Spinal cord (tissue), 10 donors: ENCODE results near the gene CPXM1. TPM values are rescaled to one million over a fixed set of nuclear protein-coding genes. Genes with fewer than 3 reads are reported as not detected.

ENCODE experiments used
- DNase-seq, 6 donors: peaks; one replicate each; pipeline versions ENCODE4 v3.0.0 to v3.0.0-alpha.2; 2013 to 2015; ENCODE audit warnings: low spot score in 6 of 6, low read depth in 4 of 6
- H3K27ac ChIP-seq: one replicate; pipeline ENCODE4 v1.5.1; 2013; ENCODE audit warnings: low read depth, low read length, control low read depth
- H3K27me3 ChIP-seq: one replicate; pipeline ENCODE4 v1.6.1; 2013; ENCODE audit warnings: low read length; ENCODE audit not compliant: control insufficient read depth, insufficient read depth
- H3K36me3 ChIP-seq: one replicate; pipeline ENCODE4 v1.6.1; 2013; ENCODE audit warnings: low read length; ENCODE audit not compliant: control insufficient read depth, insufficient read depth
- H3K4me1 ChIP-seq: one replicate; pipeline ENCODE4 v1.6.1; 2013; ENCODE audit warnings: low read length; ENCODE audit not compliant: control insufficient read depth, insufficient read depth
- H3K4me3 ChIP-seq: one replicate; pipeline ENCODE4 v1.5.1; 2013; ENCODE audit warnings: low read depth, low read length, control low read depth
- H3K9me3 ChIP-seq: one replicate; pipeline ENCODE4 v1.6.1; 2013; ENCODE audit warnings: low read length; ENCODE audit not compliant: control insufficient read depth, insufficient read depth
- WGBS: methylation state at CpG from one replicate; pipeline ENCODE4 v1.1.5; 2013; ENCODE audit warnings: missing lambda C conversion rate; ENCODE audit not compliant: insufficient coverage; 5-methylcytosine and 5-hydroxymethylcytosine counted together
- polyA plus RNA-seq, 2 donors: library from polyadenylated mRNA; unstranded; fragments of 120-200 nt; gene quantifications; one replicate each; pipeline ENCODE4 v1.2.1, GENCODE V29; 2013; ENCODE audit not compliant: insufficient read length in 2 of 2
- total RNA-seq, 2 donors: library from RNA; depleted of rRNA in 1 of 2; stranded (reverse); fragments of 120-200 nt in 1 of 2; fragments of >200 nt in 1 of 2; gene quantifications; one replicate each; pipeline versions ENCODE4 v1.2.3 to v1.2.4, GENCODE V29; 2013 to 2014
- donor health status: healthy.

The CPXM1 gene
- total and polyA plus RNA-seq, 4 donors: 37.1 to 163 (median 70.4) TPM

GRCh38 chr20:2797136-2797983 is 3.1 kb downstream of the CPXM1 start:
- Histone ChIP-seq H3K27ac (no peak overlapping the region), H3K4me1 (peaks cover 25% of the 10 kb centered on the region), H3K9me3 (no peaks in the 10 kb centered on the region), H3K36me3 (peaks cover 41% of the 10 kb centered on the region), H3K27me3 (peaks cover 26% of the 10 kb centered on the region), H3K4me3 (no peak overlapping the region)
- 85% methylated on average over 15 of the region's 16 CpGs for WGBS
- no peak for DNase-seq

DNA sequence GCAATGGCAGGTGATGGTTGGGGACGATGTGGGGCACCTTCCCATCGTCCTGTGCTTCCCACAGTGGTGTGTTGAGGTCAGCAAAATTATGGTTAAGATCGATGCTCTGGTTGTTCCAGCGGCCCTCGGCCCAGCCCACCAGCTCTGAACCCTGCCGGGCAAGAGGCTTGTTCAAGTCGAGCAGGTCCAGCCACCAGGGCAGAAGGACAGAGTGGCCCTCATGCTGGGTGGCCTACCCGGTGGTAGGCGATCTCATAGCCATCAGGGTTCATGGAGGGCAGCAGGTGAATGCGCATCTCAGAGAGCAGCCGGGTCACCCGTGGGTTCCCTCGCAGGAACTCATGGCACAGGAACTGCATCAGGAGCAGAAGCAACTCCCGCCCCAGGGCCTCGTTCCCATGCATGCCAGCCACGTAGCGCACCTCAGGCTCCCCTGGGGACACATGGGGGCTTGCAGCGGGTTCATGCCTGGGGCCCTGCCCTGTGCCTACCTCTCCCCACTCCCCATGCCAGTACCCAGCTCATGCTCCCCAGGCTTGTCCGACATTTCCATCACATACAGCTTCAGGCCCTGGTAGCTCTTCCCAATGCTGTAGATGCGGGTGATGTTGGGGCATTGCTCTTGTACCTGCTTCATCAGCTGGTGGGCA is 4.3 kb downstream of the CPXM1 start:
- Histone ChIP-seq H3K27me3 (peaks cover 17% of the 10 kb centered on the region), H3K9me3 (no peaks in the 10 kb centered on the region), H3K4me1 (peaks cover 22% of the 10 kb centered on the region), H3K36me3 (peaks cover 41% of the 10 kb centered on the region), H3K4me3 (no peak overlapping the region), H3K27ac (no peak overlapping the region)
- no peak for DNase-seq
- 95% methylated on average over 19 of the region's 20 CpGs for WGBS

DNA sequence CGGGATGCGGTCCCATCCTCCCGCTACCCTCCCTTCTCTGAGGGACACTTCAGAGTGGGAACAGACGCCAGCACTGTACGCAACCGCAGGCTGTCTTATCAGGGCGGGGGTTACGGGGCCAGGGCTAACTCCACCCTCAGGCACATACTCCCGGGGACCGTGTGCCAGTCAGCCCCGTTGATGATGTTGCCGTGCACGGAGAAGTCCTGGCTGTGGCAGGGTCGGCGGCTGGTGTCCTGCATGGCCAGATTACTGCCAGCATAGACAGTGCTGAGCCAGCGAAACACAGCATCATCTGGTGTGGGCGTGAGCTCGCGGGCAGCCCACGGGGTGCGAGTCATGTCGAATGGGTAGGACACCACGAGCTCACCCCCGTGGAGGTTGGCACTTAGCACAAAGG is 5.0 kb downstream of the CPXM1 start:
- Histone ChIP-seq H3K9me3 (no peaks in the 10 kb centered on the region), H3K27ac (no peak overlapping the region), H3K36me3 (peaks cover 41% of the 10 kb centered on the region), H3K27me3 (peaks cover 10% of the 10 kb centered on the region), H3K4me3 (no peak overlapping the region), H3K4me1 (peaks cover 19% of the 10 kb centered on the region)
- DNase-seq: no peak
- WGBS: 94% methylated on average over 22 of the region's 24 CpGs

DNA sequence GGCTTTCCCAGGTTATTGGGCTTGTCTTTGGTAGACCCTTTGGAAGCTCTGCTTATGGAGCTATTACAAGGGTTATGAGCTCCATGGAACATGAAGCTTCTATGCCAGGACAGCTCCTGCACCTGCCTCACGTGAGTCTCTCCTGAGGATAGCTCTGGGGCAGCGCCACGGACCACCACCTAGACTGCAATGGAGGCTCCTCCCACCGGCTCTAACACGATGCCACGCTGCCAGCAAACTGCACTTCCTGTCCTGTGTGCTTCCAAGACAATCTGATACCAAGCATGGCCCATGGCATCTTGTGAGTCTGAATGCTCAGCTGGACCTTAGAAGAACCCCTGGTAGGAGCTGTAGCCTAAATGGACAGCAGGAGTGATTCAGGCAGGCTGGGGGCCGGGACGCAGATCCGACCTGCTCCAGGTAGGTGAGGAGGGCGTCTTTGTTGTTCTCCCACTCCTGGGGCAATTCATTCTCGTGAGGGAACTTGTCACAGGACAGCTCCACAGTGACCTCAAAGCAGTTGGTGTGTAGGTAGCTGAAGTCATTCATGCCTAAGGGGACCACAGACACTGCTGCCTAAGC is 5.5 kb downstream of the CPXM1 start:
- Histone ChIP-seq H3K9me3 (no peaks in the 10 kb centered on the region), H3K27ac (no peak overlapping the region), H3K36me3 (peaks cover 41% of the 10 kb centered on the region), H3K27me3 (peaks cover 7% of the 10 kb centered on the region), H3K4me1 (peaks cover 16% of the 10 kb centered on the region), H3K4me3 (no peak overlapping the region)
- 92% methylated on average over 11 of the region's 11 CpGs for WGBS
- DNase-seq: no peak

DNA sequence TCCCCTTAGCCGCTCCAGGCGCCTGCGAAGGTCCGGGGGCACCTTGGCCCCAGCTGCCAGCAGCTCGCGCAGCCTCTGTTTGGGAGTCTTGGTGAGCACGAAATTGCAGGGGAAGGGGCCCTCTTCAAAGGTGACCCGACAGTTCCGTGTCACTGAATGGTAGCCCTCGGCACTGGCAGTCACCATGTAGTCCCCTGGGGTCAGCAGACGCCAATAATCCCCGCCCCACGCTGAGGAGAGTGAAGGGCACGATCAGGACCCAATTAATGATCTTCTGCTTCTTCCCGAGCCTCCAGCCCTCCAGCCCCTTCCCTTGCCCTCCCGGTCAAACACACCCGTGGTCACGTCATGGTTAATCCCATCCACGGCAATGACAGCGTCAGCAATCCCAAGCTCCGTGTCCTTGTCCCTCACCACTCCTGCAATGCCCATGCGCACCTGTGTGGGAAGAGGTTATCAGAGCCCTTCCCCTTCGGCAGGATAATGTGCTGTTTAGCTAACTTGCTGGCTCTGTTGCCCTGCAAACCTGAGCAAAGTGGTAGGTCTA is 6.2 kb downstream of the CPXM1 start:
- Histone ChIP-seq H3K4me1 (peaks cover 9% of the 10 kb centered on the region), H3K27ac (no peak overlapping the region), H3K4me3 (no peak overlapping the region), H3K9me3 (no peaks in the 10 kb centered on the region), H3K36me3 (peaks cover 41% of the 10 kb centered on the region), H3K27me3 (peaks cover 4% of the 10 kb centered on the region)
- WGBS: 88% methylated on average over 16 of the region's 23 CpGs
- DNase-seq: no peak

DNA sequence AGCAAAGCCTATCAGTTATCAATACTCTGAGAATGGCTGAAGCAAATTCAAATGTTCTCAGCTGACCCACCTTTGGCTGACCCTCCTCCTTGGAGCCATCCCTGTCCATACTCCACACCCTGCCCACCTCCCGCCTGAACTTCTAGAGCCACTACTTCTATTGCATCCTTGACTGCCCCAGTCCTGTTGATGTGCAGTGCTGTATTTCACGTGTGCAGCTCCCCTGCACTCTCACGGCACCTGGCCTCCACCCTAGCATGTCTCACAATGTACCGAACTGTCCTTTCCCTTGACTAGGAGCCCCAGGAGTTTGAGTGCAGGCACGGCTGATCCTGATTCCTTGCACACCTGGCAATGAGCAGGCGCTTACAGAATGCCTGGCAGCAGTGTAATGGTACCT is 7.0 kb downstream of the CPXM1 start:
- peaks cover 38% of the 10 kb centered on the region for H3K36me3 ChIP-seq
- WGBS: 93% methylated on average over 6 of the region's 6 CpGs
- peaks cover 1% of the 10 kb centered on the region for H3K4me1 ChIP-seq
- DNase-seq: no peak
- H3K4me3 ChIP-seq: no peak overlapping the region
- H3K27ac ChIP-seq: no peak overlapping the region
- H3K9me3 ChIP-seq: peaks cover 1% of the 10 kb centered on the region
- no peaks in the 10 kb centered on the region for H3K27me3 ChIP-seq

DNA sequence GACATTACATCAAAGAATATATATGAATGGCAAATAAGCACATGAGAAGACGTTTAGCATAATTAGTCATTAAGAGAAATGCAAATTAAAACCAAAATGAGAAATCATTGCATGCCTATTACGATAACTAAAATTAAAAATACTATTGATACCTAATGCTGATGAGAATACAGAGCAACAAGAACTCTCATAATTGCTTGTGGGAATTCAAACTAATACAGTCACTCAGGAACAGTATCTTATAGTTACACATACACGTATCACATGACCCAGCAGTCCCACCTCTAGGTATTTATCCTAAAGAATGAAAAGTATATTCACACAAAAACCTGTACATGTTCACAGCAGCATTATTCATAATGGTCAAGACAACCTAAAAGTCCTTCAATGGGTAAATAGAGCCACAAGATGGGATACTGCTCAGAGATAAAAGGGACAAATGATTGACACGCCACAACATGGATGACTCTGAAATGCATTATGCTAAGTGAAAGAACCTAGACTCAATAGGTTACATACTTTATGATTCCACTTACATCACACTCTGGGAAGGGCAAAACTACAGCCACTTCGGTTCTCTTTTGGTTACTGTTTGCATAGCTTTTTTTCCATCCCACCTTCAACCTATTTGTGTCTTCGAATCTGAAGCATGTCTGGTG is 16.4 kb downstream of the CPXM1 start:
- no peak overlapping the region for H3K27ac ChIP-seq
- H3K4me3 ChIP-seq: no peak overlapping the region
- WGBS: 80% methylated on average over 1 of the region's 6 CpGs

DNA sequence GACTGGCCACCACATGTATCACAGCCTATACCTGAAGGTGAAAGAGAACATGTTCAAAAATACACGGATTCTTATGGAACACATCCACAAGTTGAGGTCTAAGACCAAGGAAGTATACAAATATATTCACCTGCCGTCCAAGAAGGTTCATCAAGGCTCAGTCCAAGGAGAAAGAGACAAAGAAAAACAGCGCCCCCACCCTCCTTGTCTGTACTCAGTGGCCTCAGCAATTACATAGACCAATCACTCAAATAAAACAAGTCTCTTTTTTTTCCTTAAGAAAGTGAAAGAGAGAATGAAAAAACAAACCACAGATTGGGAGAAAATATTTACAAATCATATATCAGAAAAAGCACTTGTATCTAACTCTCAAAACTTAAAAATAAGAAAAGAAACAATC is 19.5 kb downstream of the CPXM1 start:
- no peaks in the 10 kb centered on the region for H3K36me3 ChIP-seq
- no peak for DNase-seq
- H3K4me1 ChIP-seq: no peaks in the 10 kb centered on the region
- no peak overlapping the region for H3K27ac ChIP-seq
- no peaks in the 10 kb centered on the region for H3K27me3 ChIP-seq
- H3K9me3 ChIP-seq: no peaks in the 10 kb centered on the region
- no peak overlapping the region for H3K4me3 ChIP-seq
- WGBS: 0% methylated on average over 1 of the region's 3 CpGs

More for the DNA sequence above, 16.4 kb downstream of the CPXM1 start:
- H3K9me3 ChIP-seq: peaks cover under 1% of the 10 kb centered on the region
- no peaks in the 10 kb centered on the region for H3K4me1 ChIP-seq
- no peaks in the 10 kb centered on the region for H3K36me3 ChIP-seq
- H3K27me3 ChIP-seq: no peaks in the 10 kb centered on the region
- DNase-seq: no peak

DNA sequence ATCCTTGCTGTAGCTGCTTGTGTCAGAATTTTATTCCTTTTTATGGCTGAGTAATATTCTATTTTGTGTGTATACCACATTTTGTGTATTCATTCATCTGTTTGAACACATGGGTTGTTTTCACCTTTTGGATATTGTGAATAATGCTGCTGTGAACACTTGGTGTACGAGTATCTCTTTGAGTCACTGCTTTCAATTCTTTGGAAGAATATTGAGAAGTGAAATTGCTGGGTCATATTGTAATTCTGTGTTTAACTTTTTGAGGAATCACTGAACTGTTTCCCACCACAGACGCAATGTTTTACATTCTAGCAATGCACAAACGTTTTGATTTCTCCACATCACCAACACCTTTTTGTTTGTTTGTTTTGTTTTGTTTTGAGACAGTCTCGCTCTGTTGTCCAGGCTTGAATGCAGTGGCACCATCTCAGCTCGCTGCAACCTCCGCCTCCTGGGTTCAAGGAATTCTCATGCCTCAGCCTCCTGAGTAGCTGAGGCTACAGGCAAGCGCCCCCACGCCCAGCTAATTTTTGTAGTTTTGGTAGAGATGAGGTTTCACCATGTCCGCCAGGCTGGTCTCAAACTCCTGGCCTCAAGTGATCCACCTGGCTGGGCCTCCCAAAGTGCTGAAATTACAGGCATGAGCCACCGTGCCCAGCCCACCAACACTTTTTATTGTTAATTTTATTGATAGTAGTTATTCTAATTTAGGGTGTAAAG is 21.7 kb downstream of the CPXM1 start:
- no peaks in the 10 kb centered on the region for H3K4me1 ChIP-seq
- no peak overlapping the region for H3K4me3 ChIP-seq
- no peaks in the 10 kb centered on the region for H3K9me3 ChIP-seq
- H3K36me3 ChIP-seq: no peaks in the 10 kb centered on the region
- 80% methylated on average over 5 of the region's 10 CpGs for WGBS
- DNase-seq: no peak
- no peaks in the 10 kb centered on the region for H3K27me3 ChIP-seq
- no peak overlapping the region for H3K27ac ChIP-seq
